Stimulated activated naive CD4-positive, alpha-beta T cell (primary cell): ENCODE data around the gene ACSS3.

ENCODE experiments used
- DNase-seq, 6 experiments: peaks; one replicate each; lab custom pipeline; 2025; lab: John Stamatoyannopoulos, UW

ACSS3 gene

GRCh38 chr12:81224626-81225025 is 146.7 kb downstream of the ACSS3 start:
- no peak for DNase-seq

DNA sequence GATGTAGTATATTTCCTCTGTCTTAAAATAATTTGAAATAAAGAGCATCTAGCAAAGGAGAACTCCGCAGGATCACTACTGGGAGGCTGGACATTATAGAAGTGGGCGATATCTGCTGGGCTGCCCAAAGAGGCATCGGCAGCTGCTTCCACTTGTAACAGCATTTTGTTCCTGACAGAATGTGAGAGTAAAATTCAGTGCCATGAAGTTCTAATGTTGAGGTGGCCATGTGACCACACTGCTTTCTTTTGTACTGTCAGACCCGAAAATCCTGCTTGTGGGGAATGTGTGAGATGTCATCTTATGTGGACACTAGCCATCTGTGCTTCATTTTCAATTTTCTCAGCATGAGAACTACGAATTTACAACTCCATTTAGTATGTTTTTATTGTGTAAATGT is 151.9 kb downstream of the ACSS3 start:
- DNase-seq = no peak

GRCh38 chr12:81231574-81232368 is 153.9 kb downstream of the ACSS3 start:
- DNase-seq = no peak

DNA sequence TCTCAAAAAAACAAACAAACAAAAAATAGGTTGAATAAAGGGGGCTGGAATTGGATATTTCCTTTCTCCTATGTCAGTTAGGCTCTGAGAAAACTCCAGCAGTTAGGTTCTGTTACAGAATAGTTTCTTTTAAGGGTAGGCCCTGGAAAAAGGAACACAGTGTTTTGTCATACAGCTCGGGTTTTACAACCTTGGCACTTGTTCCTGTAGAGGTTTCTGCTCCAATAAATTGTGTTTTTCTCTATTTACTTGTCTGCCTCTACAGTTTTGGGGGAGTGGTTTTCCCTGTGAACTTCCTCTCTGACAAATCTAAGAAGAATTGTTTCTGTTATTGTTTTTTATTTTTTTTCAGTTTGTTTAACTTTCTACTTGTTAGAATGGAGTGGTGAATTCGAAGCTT is 167.6 kb downstream of the ACSS3 start:
- no peak for DNase-seq

GRCh38 chr12:81245907-81246570 is 168.2 kb downstream of the ACSS3 start:
- no peak for DNase-seq

DNA sequence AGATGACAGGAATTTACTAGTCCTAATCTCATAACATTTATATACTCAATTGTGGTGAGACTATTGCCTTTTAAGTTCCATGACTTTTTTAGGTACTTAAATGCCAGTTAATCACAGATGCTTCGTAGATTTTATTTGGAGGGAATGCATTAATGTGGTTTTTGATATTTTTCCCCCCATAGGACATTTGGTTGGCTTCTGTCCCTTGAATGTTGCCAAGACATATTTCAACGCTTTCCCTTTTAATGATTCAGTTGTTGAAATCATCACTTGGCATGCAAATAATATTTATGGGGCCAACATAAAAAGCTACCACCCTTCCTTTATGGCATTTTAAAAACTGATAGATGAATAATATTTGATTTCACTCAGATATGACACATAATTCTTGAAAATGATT is 172.1 kb downstream of the ACSS3 start:
- DNase-seq = no peak

DNA sequence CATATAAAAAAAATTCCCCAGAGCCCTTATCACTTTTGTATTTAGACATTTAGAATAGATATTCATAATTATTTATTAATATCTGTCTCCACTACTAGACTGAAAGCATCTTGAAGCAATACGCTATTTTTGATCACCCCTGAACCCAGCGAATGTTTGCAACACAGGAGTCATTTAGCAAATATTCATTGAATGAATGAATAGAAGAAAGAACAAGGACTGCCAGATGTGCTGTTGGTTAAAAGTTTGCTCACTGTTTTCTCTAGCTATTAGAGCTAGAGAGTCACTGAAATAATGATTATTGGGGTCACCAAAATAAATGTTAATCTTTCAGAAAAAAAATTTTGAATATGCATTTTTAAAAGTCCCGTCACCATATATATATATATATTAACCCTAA is 174.3 kb downstream of the ACSS3 start:
- DNase-seq = no peak

DNA sequence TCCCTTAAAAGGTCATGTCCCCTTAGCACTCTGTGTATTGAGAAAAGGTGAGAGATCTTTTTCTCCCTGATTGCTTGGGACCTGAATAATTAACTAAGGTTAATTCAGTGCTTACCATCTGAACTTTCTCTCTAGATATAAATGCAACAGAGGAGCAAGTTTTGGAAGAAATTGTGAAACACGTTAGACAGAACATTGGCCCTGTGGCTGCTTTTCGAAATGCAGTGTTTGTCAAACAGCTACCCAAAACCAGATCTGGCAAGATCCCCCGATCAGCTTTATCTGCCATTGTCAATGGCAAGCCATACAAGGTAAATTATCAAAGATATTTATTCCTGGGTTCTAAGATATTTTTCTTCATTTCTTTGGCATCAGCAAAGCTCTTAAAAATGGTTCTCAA is 175.5 kb downstream of the ACSS3 start:
- no peak for DNase-seq

GRCh38 chr12:81255456-81255855 is 177.6 kb downstream of the ACSS3 start:
- no peak for DNase-seq

GRCh38 chr12:81255947-81256346 is 178.1 kb downstream of the ACSS3 start:
- DNase-seq = no peak

DNA sequence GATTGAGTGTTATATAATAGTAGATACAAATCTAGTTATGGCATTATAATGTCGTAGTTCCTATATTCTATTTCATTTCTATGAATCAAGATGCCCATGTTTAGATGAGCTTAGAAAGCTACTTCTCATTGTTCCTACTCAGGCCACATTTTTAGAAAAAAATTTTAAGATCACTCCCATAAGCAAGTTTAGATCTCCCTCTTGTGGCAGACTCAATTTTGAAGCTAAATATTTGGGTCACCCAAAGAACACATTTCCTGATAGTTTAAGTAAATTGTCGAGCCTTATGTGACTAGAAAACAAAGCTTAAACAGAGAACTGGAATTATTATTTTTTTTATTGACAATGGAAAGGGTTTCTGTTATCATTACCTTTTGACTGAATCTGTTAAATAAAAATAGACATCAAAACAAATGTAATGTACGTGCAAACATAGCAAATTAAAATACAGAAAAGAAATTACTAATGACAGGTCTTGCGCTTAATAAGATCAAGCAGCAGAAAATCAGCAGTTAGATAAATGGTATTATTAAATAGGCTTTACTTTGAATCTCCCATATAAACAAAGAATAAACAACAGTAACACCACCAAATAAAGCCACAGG is 180.2 kb downstream of the ACSS3 start:
- no peak for DNase-seq

- no peak for DNase-seq
Observed at GRCh38 chr12:81259360-81259759, 181.5 kb downstream of the ACSS3 start.

DNA sequence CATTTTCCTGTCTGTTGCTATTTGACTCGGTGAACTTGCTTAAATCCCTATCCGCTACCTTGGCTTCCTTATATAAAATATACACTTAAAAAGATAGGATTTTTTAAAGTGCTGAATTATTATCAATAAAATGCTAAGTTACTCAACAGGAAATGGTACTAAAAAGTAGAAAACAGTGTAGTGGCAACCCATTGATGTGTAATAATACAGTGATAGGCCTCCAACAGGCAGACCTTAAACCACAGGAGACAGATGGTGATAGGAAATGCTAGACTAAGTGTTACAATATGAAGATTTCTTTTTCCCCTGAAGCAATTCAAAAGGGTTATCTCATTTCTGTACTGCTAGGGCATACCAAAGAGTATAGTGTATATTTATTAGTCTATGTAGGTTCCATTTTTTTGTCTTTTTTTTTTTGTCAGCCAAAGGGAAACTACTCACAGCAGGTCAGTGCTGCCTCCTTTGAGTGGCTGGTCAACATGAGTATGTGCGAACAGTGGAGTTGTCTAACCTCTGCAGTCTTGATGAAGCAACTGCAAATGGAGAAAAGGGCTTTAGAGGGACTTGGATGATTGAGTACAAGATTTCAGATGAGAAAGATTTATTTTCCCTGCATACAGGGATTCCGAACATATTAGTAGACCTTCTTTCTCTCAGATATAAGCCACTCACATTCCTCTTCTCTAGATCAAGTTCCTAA is 183.8 kb downstream of the ACSS3 start:
- no peak for DNase-seq

DNA sequence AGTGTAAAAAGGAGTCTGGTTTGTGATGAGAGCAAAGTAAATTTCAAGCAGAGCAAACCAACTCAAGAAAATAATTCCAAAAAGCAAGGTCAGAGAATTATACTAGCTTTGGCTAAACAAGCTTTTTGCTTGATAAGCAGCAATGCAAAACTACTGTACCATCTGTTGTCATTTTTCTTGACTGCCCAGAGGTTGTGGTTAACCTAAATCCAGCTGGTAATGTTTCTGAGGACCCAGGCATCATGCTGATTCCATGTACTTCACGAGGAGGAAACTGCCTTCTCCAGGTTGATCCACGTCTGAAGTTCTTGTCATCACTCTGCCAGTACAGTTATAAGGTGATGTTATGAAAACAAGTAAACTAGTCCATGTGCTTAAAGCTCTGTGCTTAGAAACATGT is 185.2 kb downstream of the ACSS3 start:
- DNase-seq = no peak

- DNase-seq = no peak
Observed at GRCh38 chr12:81270385-81270784, 192.5 kb downstream of the ACSS3 start.

DNA sequence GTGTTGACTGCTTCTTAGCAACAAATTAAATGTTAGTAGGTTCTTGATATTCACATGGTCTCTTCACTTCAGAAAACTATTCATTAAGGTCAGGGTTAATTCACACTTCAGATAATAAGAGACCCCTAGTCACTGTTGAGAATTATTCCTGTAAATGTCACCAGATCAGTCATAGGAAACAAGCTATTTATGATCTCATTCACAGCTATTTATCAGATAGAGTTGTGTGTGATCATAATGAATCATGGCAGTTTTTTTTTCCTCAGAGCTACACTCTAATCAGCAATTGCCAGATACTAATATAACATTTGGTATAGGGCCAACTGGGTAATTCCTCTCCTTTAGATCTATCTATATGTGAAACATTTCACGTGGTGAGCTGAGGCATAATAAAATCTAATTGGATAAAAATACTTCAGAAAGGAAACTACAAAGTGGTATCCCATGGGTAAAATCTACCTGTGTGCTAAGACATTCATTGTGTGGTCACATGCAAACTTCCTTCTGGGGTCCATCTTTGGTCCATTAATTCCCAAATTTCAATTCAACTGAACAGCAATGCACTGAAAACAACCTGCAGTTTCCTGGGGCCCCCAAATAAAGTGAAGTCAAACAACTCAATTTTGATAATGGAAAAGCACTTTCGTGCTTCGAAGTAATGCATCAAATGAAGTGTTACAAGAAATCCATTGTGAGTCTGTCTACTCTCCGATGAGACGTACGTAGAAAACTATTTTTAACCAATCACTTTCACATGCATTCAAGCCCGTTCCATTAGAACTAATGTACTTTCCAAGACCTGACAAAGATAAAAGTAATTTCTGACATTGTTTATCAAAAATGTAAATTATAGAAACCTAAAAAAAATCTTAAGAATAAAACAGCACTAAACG is 197.0 kb downstream of the ACSS3 start:
- DNase-seq = no peak

DNA sequence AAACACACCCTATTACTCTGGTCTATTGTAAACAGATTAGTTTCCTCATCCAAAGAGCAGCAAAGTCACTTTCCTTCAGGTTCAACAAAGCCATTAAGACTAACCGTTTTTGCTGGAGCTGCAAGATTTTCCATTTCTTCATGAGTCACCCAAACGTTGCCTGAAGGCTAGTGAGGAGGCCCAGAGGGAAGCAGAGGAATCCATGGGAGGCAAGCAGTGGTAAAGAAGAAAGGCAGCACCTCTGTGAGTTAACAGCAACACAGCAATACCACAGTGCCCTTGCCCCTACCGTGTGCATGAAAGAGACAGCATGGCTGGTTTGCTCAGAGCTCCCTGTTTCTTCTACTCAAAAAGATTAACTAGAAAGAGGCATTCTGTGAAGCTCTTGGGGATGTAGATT is 206.3 kb downstream of the ACSS3 start:
- DNase-seq = no peak

GRCh38 chr12:81288651-81289050 is 210.8 kb downstream of the ACSS3 start:
- no peak for DNase-seq

- DNase-seq = no peak
Observed at GRCh38 chr12:81294325-81295190, 216.7 kb downstream of the ACSS3 start.

DNA sequence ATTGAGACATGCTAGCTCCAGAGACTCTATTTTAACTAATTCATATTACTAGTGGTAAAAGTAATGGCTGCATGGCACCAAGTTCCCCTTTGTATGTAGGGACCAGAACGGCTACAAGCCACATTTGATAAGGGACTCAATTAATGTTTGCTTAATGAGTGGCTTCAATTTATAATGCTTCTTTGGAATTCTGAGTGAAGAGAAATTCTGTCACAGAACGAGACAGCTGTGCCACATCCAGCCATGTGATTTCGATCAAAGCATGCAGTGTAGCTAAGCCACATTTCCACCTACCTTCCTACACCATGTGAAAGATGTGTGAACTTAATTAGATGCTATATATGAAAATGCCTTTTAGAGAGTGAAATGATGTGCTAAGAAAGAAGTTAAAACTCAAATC is 217.4 kb downstream of the ACSS3 start:
- DNase-seq = no peak
